ENCODE measurements around the gene M6PR.
"Not testable (repeated sequence)": the region's sequence is repeated elsewhere in the genome, so short reads cannot be mapped to it uniquely, and the experiment has no call there.

Gene M6PR

DNA sequence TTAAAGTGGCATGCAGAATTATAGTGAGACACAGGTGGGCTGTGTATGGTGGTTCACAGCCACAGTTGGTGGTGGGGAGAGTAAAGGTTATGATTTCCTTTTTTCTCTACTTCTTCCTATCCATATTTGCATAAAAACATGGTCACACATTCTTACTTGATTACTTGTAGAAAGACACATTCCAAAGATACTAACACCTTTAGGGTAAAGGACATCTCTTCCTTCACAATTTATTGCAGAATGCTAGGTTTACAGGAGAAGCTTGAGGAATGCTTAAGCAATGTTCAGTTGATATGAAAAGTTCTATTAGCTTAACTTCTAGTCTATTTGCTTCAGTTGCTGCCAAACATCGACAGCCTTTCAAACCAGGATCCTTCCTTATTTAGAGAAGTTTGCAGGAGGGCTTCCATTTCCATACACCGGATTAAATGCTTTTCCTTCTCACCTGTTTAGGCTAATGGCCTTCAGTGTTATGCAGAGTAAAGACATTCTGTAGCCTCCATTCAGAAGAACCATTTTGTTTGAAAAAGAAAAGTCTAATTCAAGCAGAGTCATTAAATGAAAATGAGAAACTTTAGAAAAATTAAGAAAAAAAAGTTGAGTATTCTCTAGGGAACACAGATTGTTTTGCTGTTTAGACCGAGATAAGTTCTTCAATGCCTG lies 37.7 kb downstream of the M6PR start:
- DNase-seq, result no peak

DNA sequence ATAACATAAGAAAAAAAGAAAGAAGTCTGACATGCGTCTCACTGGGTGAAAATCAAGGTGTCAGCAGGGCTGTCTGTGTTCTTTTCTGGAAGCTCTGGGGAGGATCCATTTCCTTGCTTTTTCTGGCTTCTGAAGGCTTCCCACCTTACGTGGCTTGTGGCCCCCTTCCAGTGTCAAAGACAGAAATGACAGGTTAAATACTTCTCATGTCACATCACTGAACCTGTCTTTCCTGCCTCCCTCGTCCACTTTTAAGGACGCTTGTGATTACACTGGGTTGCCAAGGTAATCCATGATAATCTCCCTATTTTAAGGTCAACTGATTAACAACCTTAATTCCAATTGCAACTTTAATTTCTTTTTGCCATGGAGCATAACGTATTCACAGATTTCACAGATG lies 39.7 kb downstream of the M6PR start:
- no peak for DNase-seq

DNA sequence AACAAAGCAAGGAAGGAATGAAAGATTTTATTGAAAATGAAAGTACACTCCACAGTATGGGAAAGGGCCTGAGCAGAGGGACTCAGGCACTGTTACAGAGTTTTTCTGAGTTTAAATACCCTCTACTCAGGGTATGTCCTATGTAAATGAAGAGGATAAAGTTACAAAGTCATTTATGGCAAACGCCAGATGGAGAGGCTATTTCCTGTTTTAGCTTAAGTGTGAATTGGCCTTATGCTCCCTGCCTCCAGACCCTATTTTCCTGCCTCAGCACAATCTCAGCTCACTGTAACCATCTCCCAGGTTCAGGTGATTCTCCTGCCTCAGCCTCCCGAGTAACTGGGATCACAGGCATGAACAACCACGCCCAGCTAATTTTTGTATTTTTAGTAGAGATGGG lies 41.9 kb downstream of the M6PR start:
- DNase-seq, result no peak

DNA sequence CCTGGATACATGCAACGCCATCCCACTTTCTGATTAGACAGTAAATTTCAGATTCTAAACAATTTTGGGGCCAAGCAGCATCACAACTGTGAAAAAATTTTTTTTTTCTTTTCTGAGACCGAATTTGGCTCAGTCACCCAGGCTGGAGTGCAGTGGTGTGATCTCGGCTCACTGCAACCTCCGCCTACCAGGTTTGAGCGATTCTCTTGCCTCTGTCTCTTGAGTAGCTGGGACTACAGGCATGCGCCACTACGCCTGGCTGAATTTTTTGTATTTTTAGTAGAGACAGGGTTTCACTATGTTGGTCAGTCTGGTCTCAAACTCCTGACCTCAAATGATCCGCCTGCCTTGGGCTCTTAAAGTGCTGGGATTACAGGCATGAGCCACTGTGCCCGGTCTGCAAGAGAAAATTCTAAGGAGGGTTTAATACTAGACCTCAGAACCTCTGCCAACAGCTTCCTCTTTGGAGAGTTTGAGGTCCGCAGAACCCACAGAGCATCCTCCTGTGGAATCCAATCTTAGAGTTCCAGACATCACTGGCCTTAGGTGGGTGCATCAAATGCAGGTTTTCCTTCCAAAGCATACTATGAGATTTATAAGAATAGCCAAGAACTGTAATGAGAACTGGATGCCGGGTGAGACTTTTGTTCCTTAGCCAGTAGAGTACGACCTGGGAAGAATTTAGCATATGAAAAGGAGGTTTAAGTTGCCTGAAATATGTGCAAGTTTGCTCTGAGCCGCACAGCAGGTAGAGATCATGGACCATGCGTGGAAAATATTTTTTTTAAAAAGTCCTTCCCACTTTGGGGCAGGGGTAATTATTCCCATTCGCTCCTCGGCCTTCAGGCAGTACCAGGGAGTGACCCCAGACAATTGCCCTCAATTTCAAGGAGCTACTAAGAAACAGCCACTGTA lies 42.9 kb downstream of the M6PR start:
- no peak for DNase-seq

DNA sequence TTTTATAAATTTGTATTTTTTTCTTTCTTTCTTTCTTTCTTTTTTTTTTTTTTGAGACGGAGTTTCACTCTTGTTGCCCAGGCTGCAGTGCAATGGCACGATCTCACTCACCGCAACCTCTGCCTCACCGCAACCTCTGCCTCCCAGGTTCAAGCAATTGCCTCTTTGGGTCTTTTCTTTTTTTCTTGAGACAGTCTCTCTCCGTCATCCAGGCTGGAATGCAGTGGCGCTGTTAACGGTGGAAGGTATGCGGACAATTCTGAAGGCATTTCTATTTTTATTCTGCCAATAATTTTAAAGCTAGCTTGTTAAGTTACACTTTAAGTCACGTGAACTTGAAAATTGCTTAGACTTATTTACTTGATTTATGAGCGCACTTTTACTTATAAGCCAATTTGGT lies 43.9 kb downstream of the M6PR start:
- no peak for DNase-seq

DNA sequence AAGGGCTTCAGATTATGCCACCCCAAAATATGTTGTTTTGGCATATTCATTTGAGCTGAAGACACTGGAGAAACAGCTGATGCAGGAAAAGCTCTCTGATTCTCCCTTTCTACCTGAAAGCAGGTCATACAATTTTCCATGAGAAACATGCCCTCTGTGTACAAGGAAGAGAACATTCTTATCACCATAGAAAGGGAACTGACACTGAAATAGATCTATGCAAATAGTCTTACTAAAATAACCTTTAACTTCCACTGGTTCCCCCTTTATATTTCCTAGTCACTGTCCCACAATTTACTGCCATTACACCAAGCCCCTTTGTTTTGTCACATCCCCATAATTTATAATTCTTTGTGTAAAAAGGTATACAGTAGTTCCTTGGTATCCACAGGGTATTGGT lies 44.8 kb downstream of the M6PR start:
- no peak for DNase-seq

DNA sequence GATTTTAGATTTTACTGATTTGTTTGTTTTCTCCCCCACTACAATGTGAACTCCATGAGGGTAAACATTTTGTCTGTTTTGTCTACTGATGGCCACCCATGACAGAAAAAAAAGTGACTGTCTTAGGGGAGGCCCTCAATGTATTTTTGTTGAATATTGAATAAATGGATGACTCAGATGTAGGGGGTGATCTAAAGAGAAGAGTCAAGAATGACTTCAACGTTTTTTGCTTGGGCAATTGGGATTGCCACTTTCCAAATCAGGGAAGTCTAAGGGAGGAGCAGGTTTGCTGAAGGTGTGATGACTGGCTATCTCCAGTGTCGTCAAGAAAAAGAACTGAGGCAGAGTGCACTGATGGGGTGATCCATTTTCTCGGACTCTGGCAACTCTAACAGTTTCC lies 45.8 kb downstream of the M6PR start:
- DNase-seq, result no peak

DNA sequence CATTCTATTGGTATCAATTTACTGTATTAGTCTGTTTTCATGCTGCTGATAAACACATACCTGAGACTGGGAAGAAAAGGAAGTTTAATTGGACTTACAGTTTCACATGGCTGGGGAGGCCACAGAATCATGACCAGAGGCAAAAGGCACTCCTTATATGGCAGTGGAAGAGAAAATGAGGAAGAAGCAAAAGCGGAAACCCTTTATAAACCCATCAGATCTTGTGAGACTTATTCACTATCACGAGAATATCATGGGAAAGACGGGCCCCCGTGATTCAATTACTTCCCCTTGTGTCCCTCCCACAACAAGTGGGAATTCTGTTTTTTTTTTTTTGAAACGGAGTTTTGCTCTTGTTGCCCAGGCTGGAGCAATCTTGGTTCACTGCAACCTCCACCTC lies 46.7 kb downstream of the M6PR start:
- not testable (repeated sequence) for DNase-seq

DNA sequence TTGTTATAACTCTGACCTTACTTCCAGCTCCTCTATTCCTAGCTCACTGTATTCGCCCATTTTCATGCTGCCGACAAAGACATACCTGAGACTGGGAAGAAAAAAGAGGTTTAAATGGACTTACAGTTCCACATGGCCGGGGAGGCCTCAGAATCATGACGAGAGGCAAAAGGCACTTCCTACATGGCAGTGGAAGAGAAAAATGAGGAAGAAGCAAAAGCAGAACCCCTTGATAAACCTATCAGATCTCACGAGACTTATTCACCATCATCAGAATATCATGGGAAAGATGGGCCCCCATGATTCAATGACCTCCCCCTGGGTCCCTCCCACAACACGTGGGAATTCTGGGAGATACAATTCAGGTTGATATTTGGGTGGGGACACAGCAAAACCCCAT lies 49.6 kb downstream of the M6PR start:
- no peak for DNase-seq

DNA sequence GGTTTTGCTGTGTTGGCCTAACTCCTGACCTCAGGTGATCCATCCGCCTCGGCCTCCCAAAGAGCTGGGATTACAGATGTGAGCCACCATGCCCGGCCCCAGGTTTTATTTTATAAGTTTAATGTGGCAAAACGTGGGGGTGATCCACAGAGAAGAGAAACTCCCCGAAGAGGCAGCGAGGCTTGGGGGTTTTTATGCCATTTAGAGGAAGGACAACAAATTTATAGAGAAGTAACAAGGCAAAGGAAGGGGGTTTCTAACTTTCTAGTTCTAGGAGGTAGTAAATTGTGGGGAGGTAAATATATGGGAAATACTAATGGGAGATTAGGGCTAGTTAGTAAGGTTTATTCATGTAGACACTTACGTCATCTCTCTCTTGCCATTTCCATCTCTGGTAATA lies 52.4 kb downstream of the M6PR start:
- no peak for DNase-seq

DNA sequence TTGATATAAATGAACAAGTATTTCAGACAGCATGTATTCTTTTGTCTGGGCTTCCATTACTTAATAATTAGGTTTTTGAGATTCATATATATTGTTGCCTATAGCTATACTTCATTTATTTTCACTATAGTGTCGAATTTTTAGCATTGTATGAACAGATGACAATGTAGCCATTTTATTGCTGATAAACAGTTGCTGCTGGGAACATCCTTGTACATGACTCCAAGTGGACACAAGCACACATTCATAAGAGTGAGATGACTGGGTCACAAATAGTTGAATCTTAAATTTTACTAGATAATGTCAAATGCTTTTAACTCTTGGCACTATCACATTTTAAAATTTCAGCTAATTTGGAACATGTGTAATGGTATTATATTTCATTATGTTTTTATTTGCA lies 54.5 kb downstream of the M6PR start:
- DNase-seq, result no peak

DNA sequence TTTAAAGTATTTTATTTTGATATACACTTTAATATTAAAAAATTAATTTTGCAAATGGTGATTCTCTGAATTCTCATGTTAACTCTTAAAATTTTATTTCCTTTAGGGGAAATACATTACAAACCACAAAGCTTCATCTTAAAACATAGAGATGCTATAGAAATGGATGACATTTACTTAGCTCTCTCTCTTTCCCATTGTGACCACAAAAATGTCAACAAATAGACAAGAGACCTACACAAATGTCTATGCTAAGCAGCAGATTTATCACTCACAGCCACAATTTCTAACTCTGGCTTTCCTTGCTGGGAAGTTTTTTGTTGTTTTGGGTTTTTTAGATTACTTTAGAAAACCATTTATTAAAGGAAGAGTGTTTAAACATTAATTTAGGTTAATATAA lies 55.1 kb downstream of the M6PR start:
- no peak for DNase-seq

DNA sequence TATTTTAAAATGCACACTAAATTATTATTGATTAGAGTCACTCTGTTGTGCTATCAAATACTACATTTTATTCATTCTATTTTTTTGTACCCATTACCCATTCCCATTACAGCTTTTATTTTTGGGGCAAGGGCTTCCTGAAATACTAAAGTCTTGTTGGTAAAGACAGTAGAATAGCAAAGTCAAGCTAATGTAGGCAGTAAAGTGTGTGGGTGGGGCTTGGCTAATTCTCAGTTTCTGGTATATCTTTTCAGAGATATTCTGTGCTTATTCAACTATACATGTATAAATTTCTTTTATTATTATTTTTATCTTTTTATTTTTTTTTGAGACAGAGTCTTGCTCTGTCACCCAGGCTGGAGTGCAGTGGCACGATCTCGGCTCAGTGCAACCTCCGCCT lies 57.5 kb downstream of the M6PR start:
- no peak for DNase-seq

Data from CD4-positive, alpha-beta T cell treated with Interleukin-17A for 4 hours (primary cell).